ENCODE measurements around the gene COQ8B. TPM values are rescaled to one million over a fixed set of nuclear protein-coding genes. Genes with fewer than 3 reads are reported as not detected.
A peak's percentile ranks its signal among the peaks of the same experiment; 100 is the strongest.
"Not testable (repeated sequence)": the region's sequence is repeated elsewhere in the genome, so short reads cannot be mapped to it uniquely, and the experiment has no call there.

The COQ8B gene
- 26.8 to 36.8 TPM (median 29.7 TPM) in 3 replicates for total RNA-seq
- long read RNA-seq, partial matches to known transcripts, result 1 of 19 reads
- long read RNA-seq, other reads (novel, unspliced or antisense), result 18 of 19 reads

DNA sequence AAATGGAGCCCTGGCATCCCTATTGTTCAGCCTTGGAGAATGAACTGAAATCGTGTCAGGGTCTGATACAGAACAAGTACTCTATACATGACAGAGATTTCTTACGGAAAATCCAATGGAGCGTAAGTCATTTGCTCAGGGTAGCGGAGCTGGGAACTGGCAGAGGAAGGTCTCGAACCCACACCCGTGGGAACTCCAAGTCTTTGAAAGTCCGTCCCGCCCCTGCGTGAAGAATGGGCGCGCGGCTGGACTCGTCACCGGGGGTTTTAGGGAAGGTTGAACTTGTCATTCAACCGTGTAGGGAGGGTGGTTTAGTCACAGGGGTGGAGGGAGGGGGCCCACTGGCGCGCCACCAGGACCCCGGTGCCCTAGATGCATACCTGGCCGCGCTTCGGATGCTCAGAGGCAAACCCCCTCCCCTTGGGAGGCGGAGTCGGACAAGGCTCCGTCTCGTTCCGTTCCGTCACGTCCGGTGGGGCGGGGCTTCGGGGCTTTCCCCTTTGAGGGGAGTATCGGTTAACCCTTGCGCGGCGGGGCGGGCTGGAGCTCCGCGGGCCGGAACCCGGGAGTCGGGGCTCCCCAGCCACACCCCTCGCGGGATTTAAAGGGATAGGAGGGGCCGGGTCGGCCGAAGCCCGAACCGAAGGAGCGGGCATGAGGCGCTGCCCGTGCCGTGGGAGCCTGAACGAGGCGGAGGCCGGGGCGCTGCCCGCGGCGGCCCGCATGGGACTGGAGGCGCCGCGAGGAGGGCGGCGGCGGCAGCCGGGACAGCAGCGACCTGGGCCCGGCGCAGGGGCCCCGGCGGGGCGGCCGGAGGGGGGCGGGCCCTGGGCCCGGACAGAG, at the start of gene COQ8B, which contains the start of gene ITPKC:
Gene COQ8B (minus strand): TSS at position 405 of the 843 bp plus-strand sequence. CDS start 2,254 bp downstream, outside the sequence.
Gene ITPKC (plus strand): TSS at position 631 of the 843 bp plus-strand sequence. CDS start 24 bp downstream, at position 655.
- DNase-seq (ENCODE audit: low spot score), result peak; percentile 100
- peak within 1 kb of the TSS; percentile 100 for H3K27ac Mint-ChIP-seq (ENCODE audit: unreplicated experiment)
- peaks cover 52% of the 10 kb centered on the region for H3K4me1 Mint-ChIP-seq (ENCODE audit: low read depth)

DNA sequence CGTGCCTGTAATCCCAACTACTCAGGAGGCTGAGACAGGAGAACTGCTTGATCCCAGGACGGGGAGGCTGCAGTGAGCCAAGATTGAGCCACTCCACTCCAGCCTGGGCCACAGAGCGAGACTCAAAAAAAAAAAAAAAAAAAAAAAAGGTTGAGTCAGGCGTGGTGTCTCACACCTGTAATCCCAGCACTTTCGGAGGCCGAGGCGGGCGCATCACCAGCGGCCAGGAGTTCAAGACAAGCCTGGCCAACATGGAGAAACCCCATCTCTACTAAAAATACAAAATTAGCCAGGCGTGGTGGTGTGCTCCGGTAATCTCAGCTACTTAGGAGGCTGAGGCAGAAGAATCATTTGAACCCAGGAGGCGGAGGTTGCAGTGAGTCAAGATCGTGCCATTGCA, 49.7 kb upstream of the COQ8B start:
- not testable (repeated sequence) for H3K4me1 Mint-ChIP-seq (ENCODE audit: low read depth)

More for the DNA sequence above, at the start of gene COQ8B, which contains the start of gene ITPKC:
- H3K9me3 Mint-ChIP-seq (ENCODE audit: low read depth), result no peaks in the 10 kb centered on the region
- TF ChIP-seq CTCF (IDR thresholded peaks at IDR 0.05), result peak; percentile 57
- H3K27me3 Mint-ChIP-seq (ENCODE audit: low read depth), result no peaks in the 10 kb centered on the region
- H3K4me3 Mint-ChIP-seq (ENCODE audit: unreplicated experiment), result peak within 1 kb of the TSS; percentile 97
- peaks cover 9% of the 10 kb centered on the region for H3K36me3 Mint-ChIP-seq (ENCODE audit: low read depth)

DNA sequence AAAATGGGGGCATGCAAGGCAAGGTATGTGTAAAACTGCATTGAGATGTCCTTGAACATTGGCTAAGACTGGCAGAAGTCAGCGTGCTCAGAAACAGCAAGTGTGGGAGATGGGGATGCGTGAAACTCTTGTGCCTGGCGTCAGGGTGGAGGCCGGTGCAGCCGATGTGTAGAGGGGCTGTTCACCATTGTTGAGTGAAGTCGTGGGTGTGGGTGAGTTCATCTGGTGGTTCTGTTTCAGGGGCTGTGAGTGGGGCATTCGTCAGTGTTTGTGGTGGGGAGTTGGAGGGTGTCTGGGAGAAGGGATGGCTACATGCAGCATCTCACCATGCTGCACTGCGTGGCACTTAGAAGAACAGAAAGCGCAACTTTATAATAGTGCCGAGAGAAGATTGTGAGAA, 47.3 kb upstream of the COQ8B start:
- H3K36me3 Mint-ChIP-seq (ENCODE audit: low read depth), result peaks cover 47% of the 10 kb centered on the region

More for the DNA sequence above, 49.7 kb upstream of the COQ8B start:
- not testable (repeated sequence) for H3K9me3 Mint-ChIP-seq (ENCODE audit: low read depth); H3K27ac Mint-ChIP-seq (ENCODE audit: unreplicated experiment); DNase-seq (ENCODE audit: low spot score); H3K4me3 Mint-ChIP-seq (ENCODE audit: unreplicated experiment); H3K27me3 Mint-ChIP-seq (ENCODE audit: low read depth)
- peaks cover 31% of the 10 kb centered on the region for H3K36me3 Mint-ChIP-seq (ENCODE audit: low read depth)

GRCh38 chr19:40763526-40763925, 46.8 kb upstream of the COQ8B start:
- Mint-ChIP-seq H3K4me1 (ENCODE audit: low read depth) (no peaks in the 10 kb centered on the region), H3K4me3 (ENCODE audit: unreplicated experiment) (no peak overlapping the region), H3K27ac (ENCODE audit: unreplicated experiment) (no peak overlapping the region), H3K9me3 (ENCODE audit: low read depth) (no peaks in the 10 kb centered on the region), H3K36me3 (ENCODE audit: low read depth) (peaks cover 47% of the 10 kb centered on the region), H3K27me3 (ENCODE audit: low read depth) (no peaks in the 10 kb centered on the region)
- TF ChIP-seq CTCF (IDR thresholded peaks at IDR 0.05), result no peak
- no peak for DNase-seq (ENCODE audit: low spot score)

More for the DNA sequence above, 47.3 kb upstream of the COQ8B start:
- H3K27ac Mint-ChIP-seq (ENCODE audit: unreplicated experiment), result no peak overlapping the region
- no peaks in the 10 kb centered on the region for H3K27me3 Mint-ChIP-seq (ENCODE audit: low read depth)
- no peak for TF ChIP-seq CTCF (IDR thresholded peaks at IDR 0.05)
- no peaks in the 10 kb centered on the region for H3K9me3 Mint-ChIP-seq (ENCODE audit: low read depth)
- H3K4me3 Mint-ChIP-seq (ENCODE audit: unreplicated experiment), result no peak overlapping the region
- no peak for DNase-seq (ENCODE audit: low spot score)
- no peaks in the 10 kb centered on the region for H3K4me1 Mint-ChIP-seq (ENCODE audit: low read depth)

DNA sequence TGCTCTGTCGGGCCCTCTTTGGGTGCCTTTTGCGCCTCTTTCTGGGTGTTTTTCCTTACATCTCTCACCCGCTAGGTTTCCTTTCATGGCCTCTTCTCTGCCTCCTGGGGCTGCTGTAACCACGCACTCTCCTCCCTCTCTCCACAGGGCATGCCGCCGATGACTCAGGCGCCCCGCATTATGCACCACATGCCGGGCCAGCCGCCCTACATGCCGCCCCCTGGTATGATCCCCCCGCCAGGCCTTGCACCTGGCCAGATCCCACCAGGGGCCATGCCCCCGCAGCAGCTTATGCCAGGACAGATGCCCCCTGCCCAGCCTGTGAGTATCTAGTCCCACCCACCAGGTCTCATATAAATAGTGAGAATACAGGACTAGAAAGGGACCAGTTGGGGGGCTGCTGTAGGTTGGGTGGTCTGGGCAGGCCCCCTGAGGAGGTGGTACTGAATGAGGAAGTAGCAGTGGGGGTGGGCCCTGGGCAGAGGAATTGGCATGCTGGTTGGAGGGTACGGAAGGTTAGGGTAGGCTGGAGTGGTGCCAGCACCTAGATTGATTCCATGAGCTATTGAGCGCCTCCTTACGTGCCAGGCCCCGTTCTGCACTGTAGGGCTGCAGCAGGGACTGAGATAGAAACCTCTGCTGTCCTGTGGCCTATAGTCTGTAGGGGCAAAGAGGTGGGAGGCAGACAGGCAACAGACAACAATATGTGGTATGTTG, 46.2 kb upstream of the COQ8B start:
- H3K9me3 Mint-ChIP-seq (ENCODE audit: low read depth), result no peaks in the 10 kb centered on the region
- no peaks in the 10 kb centered on the region for H3K4me1 Mint-ChIP-seq (ENCODE audit: low read depth)
- TF ChIP-seq CTCF (IDR thresholded peaks at IDR 0.05), result no peak
- DNase-seq (ENCODE audit: low spot score), result no peak
- H3K36me3 Mint-ChIP-seq (ENCODE audit: low read depth), result peaks cover 51% of the 10 kb centered on the region
- no peak overlapping the region for H3K27ac Mint-ChIP-seq (ENCODE audit: unreplicated experiment)
- no peak overlapping the region for H3K4me3 Mint-ChIP-seq (ENCODE audit: unreplicated experiment)
- no peaks in the 10 kb centered on the region for H3K27me3 Mint-ChIP-seq (ENCODE audit: low read depth)

Data from chondrocyte (in vitro differentiated cells).